Neural crest cell (in vitro differentiated cells): ENCODE measurements around the gene EFCAB9. TPM values are rescaled to one million over a fixed set of nuclear protein-coding genes. Genes with fewer than 3 reads are reported as not detected.
"Not testable (repeated sequence)": the region's sequence is repeated elsewhere in the genome, so short reads cannot be mapped to it uniquely, and the experiment has no call there.

Experiments
- DNase-seq: peaks from one replicate; pipeline ENCODE4 v3.0.0; 2021; ENCODE audit warnings: low read depth, mixed read lengths, low spot score
- H3K27ac Mint-ChIP-seq: one replicate; pipeline ENCODE4 v1.8.0; 2021; ENCODE audit warnings: mild to moderate bottlenecking, mixed read lengths; ENCODE audit not compliant: unreplicated experiment
- H3K27me3 Mint-ChIP-seq: 2 replicates; pipeline ENCODE4 v1.8.0; 2021; ENCODE audit warnings: low read depth, mild to moderate bottlenecking, mixed read lengths
- H3K36me3 Mint-ChIP-seq: 2 replicates; pipeline ENCODE4 v1.8.0; 2021; ENCODE audit warnings: low read depth, mild to moderate bottlenecking, mixed read lengths
- H3K4me1 Mint-ChIP-seq: 2 replicates; pipeline ENCODE4 v1.8.0; 2021; ENCODE audit warnings: mixed read lengths
- H3K4me3 Mint-ChIP-seq: one replicate; pipeline ENCODE4 v1.8.0; 2021; ENCODE audit warnings: mild to moderate bottlenecking, mixed read lengths
- H3K9me3 Mint-ChIP-seq: 2 replicates; pipeline ENCODE4 v1.8.0; 2021; ENCODE audit warnings: mixed read lengths
- total RNA-seq: library from RNA; stranded (reverse); gene quantifications from 2 replicates; pipeline ENCODE4 v1.2.1, GENCODE V29; 2021
- TF ChIP-seq, protein P1 (sequence below): fragments of 200-600 bp; sonication (generic); conservative IDR thresholded peaks from 2 replicates; pipeline ENCODE4 v1.5.0; 2021; ENCODE audit warnings: antibody characterized with exemption, mild to moderate bottlenecking

EFCAB9 gene
- total RNA-seq, 1 donor from 2014 or later: 0.37 TPM

DNA sequence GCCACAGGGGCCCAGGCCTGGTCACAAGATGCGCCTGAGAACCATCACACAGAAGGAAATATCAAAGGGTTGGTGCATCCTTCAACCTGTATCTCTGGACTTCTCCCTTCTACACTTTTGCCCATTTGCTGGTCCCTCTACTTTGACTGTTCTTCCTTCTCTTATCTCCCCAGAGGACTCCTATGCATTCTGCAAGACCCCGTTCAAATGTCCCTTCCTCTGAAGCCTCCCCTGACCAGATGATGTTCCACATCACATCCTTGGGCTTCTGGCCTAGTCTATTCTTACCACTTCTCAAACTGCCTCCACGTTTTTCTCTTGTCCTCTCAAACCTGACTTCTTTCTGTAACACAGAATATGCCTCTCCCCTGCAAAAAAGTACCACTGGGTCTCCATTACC, 40.3 kb upstream of the EFCAB9 start:
- H3K27ac Mint-ChIP-seq: no peak overlapping the region
- no peak for DNase-seq
- no peak overlapping the region for H3K4me3 Mint-ChIP-seq
- TF ChIP-seq, protein P1, sequence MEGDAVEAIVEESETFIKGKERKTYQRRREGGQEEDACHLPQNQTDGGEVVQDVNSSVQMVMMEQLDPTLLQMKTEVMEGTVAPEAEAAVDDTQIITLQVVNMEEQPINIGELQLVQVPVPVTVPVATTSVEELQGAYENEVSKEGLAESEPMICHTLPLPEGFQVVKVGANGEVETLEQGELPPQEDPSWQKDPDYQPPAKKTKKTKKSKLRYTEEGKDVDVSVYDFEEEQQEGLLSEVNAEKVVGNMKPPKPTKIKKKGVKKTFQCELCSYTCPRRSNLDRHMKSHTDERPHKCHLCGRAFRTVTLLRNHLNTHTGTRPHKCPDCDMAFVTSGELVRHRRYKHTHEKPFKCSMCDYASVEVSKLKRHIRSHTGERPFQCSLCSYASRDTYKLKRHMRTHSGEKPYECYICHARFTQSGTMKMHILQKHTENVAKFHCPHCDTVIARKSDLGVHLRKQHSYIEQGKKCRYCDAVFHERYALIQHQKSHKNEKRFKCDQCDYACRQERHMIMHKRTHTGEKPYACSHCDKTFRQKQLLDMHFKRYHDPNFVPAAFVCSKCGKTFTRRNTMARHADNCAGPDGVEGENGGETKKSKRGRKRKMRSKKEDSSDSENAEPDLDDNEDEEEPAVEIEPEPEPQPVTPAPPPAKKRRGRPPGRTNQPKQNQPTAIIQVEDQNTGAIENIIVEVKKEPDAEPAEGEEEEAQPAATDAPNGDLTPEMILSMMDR: no peak
- H3K4me1 Mint-ChIP-seq: peaks cover 19% of the 10 kb centered on the region
- H3K27me3 Mint-ChIP-seq: no peaks in the 10 kb centered on the region
- H3K36me3 Mint-ChIP-seq: peaks cover 2% of the 10 kb centered on the region
- H3K9me3 Mint-ChIP-seq: no peaks in the 10 kb centered on the region

DNA sequence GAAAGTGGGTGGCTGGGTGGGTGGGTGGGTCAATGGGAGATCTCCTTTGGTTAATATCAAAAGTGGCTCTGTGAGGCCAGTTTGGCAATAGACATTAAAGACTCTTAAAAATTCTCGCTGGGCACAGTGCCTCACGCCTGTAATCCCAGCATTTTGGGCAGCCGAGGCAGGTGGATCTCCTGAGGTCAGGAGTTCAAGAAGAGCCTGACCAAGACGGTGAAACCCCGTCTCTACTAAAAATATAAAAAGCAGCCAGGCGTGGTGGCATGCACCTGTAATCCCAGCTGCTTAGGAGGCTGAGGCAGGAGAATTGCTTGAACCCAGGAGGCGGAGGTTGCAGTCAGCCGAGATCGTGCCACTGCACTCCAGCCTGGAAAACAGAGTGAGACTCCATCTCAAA, 38.9 kb upstream of the EFCAB9 start:
- not testable (repeated sequence) for H3K9me3 Mint-ChIP-seq, H3K27me3 Mint-ChIP-seq, H3K36me3 Mint-ChIP-seq, H3K27ac Mint-ChIP-seq, DNase-seq, H3K4me3 Mint-ChIP-seq
- peaks cover 23% of the 10 kb centered on the region for H3K4me1 Mint-ChIP-seq

DNA sequence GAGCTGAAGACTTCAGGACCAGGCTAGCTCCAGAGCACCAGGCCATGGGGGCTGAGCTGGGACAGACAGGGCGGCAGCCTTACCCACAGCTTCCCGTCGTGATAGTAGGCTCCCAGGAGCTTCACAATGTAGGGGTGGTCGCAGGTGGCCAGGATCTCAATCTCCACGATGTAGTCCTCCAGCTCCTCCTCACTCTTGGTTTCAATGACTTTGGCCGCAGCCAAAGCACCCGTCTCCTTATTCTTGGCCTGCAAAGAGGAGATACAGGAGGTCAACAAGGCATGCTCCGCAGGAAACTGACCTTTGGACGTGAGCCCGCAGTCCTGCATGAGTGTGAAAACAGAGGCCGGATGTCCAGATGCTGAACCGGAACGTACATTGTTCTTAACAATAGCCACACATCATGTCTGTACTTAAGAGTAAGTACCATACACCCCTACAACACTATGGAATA, 37.4 kb upstream of the EFCAB9 start:
- Mint-ChIP-seq H3K4me1 (peaks cover 21% of the 10 kb centered on the region), H3K27me3 (no peaks in the 10 kb centered on the region), H3K36me3 (peaks cover 2% of the 10 kb centered on the region), H3K9me3 (no peaks in the 10 kb centered on the region), H3K4me3 (no peak overlapping the region), H3K27ac (no peak overlapping the region)
- no peak for DNase-seq
- TF ChIP-seq, protein P1: no peak

DNA sequence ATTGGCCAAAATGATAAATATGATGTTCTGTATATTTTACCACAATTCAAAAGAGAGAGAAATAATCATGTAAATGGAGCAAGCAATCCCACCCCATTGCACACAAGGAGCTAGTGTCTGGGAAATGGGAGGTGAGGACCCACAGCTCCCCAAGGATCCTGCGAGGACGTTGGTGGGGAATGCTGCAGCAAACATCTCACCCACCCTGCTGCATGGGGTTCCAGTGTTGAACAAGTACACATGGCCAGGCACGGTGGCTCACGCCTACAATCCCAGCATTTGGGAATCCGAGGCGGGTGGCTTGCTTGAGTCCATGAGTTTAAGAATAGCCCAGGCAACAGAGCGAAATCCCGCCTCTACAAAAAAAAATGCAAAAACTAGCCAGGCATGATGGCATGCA, 35.0 kb upstream of the EFCAB9 start:
- DNase-seq: no peak
- Mint-ChIP-seq H3K27me3 (no peaks in the 10 kb centered on the region), H3K27ac (peak overlapping the region; percentile 43), H3K4me3 (no peak overlapping the region), H3K4me1 (peaks cover 32% of the 10 kb centered on the region), H3K9me3 (no peaks in the 10 kb centered on the region), H3K36me3 (no peaks in the 10 kb centered on the region)
- TF ChIP-seq, protein P1: no peak

DNA sequence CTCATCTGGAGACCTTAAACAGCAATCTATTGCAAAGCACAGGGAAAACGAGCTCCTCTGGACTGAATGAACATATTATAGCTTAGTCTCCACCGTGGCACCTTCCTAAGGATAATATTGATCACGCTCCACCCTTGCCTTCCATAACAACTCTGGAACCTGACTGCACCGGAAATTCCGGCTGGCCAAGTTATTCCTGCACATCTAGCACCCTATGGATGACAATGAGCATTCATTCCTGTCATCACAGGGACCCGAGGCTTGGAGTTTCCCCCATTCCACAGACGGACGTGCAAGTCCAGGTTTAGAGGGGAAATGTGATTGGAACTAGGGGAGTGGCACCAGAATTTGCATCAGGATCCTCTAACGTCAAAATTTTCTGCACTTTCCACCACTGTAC, 33.5 kb upstream of the EFCAB9 start:
- TF ChIP-seq, protein P1: no peak
- Mint-ChIP-seq H3K9me3 (no peaks in the 10 kb centered on the region), H3K4me1 (peaks cover 40% of the 10 kb centered on the region), H3K36me3 (no peaks in the 10 kb centered on the region), H3K27me3 (no peaks in the 10 kb centered on the region), H3K4me3 (no peak overlapping the region), H3K27ac (no peak overlapping the region)
- DNase-seq: no peak

DNA sequence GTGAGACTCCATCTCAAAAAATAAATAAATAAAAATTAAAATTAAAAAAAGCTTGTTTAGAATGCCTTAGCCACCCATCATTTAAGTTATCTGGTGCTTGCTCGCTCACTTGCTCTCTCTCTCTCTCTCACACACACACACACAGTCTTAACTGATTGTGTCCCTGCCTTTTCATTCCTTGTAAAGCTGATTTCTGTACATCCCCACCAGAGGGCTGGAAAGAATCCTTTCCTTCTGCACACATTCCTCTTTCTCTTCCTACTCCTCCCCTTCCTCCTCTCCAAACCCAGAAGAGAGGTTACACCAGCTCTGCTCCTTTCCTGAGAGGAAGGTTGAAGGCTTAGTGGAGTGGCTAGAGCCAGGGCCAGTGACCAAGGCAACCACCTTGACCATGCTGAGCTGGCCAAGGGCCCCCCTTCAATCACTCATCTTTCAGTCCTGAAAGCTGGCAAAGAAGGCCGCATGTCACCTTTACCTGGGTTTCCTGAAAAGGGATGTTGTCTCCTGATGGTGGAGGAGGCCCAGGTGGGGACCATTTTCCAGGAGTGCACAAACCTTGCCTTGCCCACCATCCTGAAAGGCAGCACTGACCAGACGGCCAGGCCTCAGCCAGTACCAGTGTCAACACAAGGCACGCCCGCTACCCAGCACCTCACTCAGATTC, 31.5 kb upstream of the EFCAB9 start:
- H3K27me3 Mint-ChIP-seq: no peaks in the 10 kb centered on the region
- peaks cover 45% of the 10 kb centered on the region for H3K4me1 Mint-ChIP-seq
- TF ChIP-seq, protein P1: peak; percentile 38
- H3K4me3 Mint-ChIP-seq: no peak overlapping the region
- no peaks in the 10 kb centered on the region for H3K9me3 Mint-ChIP-seq
- no peaks in the 10 kb centered on the region for H3K36me3 Mint-ChIP-seq
- H3K27ac Mint-ChIP-seq: no peak overlapping the region
- DNase-seq: no peak
